Left hindlimb (tissue), 1 donor: ENCODE data around the gene JUP.
"Not testable (repeated sequence)": the region's sequence is repeated elsewhere in the genome, so short reads cannot be mapped to it uniquely, and the experiment has no call there.

Experiments
- DNase-seq: peaks from one replicate; pipeline ENCODE4 v3.0.0-alpha.2; 2018

Gene JUP

DNA sequence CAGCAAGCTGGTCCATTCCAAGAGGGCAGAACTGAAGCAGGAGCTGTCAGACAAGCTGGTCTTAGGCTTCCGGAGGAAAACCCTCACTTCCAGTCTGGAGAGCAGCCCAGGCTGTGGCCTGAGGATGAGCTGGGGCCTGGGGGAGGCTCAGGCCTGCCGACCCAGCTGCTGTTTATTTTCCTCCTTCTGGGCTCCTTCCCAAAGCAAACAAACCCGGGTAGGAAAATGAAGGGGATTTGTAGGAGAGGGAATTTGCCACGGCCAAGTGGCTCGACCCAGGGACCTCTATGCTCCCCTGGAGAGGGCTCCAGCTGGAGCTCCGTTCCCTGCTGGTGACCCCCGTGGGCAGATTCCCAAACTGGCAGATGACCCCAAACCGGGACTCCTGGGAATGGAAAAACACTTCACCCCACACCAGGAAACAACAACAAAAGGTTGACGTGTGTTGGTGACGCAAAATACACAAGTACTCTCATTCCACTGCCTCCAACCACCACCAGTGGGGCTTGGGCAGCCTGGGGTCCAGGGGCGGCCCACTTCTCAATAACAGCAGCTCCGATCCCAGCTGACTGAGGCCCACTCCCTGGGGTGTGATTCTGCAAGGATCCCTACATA, 8.8 kb downstream of the JUP start:
- peak; percentile 93 for DNase-seq

GRCh38 chr17:41777157-41777573, 9.3 kb downstream of the JUP start:
- no peak for DNase-seq

- not testable (repeated sequence) for DNase-seq
These were observed 10.1 kb downstream of the JUP start for GRCh38 chr17:41776262-41776900.

GRCh38 chr17:41775394-41776226, 10.9 kb downstream of the JUP start:
- DNase-seq, result no peak

DNA sequence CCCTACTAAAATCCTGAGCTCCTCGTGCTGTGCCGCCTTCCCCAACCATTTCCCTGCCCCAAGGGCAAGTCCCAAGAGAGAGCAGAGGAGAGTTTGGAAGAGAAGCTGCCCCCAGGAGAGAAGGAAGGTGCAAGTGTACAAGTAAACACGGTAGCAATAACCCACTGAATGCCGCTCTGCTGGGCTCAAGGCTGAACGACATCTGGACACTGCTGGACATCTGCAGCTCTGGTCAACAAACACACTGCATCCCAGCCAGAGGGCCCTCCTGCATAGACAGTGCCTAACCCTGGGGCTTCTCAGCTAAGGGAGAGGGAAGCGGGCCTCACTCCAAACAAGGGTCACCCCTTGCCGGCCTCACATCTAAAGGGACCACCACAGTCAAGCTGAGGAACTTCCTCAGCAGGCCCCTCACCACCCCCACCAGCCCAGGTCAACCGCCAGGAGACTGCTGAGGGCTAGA, 12.7 kb downstream of the JUP start:
- DNase-seq, result no peak

GRCh38 chr17:41773190-41773588, 13.3 kb downstream of the JUP start:
- DNase-seq, result peak; percentile 60

GRCh38 chr17:41772586-41773189, 13.8 kb downstream of the JUP start:
- no peak for DNase-seq

- no peak for DNase-seq
These were observed 14.3 kb downstream of the JUP start for GRCh38 chr17:41772218-41772585.

- DNase-seq, result no peak
These were observed 14.9 kb downstream of the JUP start for GRCh38 chr17:41771389-41772206.

GRCh38 chr17:41769985-41770384, 16.5 kb downstream of the JUP start:
- no peak for DNase-seq

GRCh38 chr17:41769346-41769862, 17.1 kb downstream of the JUP start:
- DNase-seq, result no peak

DNA sequence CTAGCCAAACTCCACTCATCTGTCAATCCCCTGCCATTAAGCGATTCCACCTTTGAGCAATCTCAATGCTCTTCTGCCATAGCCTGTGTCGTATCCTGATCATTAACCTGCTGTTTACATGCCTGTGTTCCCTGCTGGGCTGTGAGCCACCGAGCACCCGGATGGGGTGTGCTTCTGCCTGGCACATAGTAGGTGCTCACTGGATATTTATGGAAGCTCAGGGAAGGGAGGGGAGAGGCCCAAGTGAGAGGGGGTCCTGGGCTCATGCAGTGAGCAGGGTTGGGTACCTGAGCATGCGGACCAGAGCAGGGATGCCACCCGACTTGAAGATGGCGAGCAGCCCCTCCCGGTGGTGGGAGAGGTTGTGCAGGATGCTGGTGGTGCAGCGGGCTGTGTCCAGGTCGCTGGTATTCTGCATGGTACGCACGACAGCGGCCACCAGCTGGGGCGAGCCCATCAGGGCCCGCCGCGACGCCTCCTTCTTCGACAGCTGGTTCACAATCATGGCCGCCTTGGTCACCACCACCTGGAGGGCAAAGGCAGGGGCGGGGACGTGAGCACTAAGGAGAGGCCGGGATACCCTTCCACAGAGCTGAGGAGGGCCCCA, 17.7 kb downstream of the JUP start:
- DNase-seq, result no peak

- no peak for DNase-seq
These were observed 19.0 kb downstream of the JUP start for GRCh38 chr17:41767324-41768042.

DNA sequence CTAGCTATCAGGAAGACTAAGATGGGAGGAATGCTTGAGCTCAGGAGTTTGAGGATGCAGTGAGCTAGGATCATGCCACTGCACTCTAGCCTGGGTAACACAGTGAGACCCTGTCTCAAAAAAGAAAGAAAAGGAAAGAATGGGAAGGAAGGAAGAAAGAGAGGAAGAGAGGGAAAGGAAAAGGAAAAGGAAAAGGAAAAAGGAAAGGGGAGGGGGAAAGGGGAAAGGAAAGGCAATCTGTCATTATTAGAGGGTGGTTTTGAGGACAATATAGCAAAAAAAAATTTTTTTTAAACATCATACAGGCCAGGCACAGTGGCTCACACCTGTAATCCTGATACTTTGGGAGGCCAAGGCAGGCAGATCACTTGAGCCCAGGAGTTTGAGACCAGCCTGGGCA, 20.4 kb downstream of the JUP start:
- DNase-seq, result no peak

- no peak for DNase-seq
These were observed 23.2 kb downstream of the JUP start for GRCh38 chr17:41763327-41763726.

DNA sequence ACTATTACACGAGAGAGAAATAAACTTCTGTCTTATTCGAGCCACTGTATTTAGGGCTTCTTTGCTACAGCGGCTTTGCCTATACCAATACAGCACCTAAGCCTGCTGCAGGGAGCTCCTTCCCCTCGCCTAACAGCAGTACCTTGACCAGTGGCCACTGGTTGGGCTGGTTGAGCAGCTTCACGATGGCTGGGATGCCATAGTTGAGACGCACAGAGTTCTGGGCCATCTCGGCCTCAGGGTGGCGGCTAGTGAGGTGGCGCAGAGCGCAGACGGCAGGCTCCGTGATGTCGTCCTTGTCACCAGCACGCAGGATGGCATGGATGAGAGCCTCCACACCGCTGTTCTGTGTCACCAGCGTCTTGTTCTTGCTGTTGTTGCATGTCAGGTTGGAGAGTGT, 23.7 kb downstream of the JUP start:
- DNase-seq, result no peak

DNA sequence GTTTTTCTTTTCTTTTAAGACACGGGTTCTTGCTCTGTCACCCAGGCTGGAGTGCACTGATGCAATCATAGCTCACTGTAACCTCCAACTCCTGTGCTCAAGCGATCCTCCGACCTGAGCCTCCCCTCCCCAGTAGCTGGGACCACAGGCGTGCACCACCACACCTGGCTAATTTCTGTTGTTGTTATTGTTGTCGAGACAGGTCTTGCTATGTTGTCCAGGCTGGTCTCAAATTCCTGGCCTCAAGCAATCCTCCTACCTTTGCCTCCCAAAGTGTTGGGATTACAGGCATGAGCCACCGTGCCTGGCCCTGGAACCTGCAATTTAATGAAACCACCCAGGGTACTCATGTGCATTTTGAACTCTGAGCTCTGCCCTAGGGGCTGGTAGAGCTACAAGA, 24.1 kb downstream of the JUP start:
- no peak for DNase-seq

GRCh38 chr17:41760878-41761277, 25.6 kb downstream of the JUP start:
- DNase-seq, result no peak

GRCh38 chr17:41758601-41759000, 27.9 kb downstream of the JUP start:
- DNase-seq, result no peak

GRCh38 chr17:41754066-41754465, 32.4 kb downstream of the JUP start:
- no peak for DNase-seq

DNA sequence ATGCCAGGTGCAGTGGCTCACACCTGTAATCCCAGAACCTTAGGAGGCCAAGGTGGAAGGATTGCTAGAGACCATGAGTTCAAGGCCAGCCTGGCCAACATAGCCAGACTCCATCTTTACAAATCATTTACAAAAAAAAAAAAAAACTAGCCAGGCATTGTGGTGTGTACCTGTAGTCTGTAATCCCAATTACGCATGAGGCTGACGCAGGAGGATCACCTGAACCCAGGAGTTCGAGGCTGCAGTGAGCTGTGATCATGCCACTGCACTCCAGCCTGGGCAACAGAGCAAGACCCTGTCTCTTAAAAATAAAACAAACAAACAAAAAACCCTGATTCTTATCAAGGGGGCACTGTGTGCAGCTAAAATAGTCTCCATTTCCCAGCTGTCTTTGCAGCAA, 35.2 kb downstream of the JUP start:
- DNase-seq, result no peak
